ENCODE data around the gene LRP1-AS. TPM values are rescaled to one million over a fixed set of nuclear protein-coding genes. Genes with fewer than 3 reads are reported as not detected.

LRP1-AS gene
- polyA plus RNA-seq, 1 donor (not counting 4 experiments of a cell fraction or from before 2014, with no cell fraction given), result not detected

DNA sequence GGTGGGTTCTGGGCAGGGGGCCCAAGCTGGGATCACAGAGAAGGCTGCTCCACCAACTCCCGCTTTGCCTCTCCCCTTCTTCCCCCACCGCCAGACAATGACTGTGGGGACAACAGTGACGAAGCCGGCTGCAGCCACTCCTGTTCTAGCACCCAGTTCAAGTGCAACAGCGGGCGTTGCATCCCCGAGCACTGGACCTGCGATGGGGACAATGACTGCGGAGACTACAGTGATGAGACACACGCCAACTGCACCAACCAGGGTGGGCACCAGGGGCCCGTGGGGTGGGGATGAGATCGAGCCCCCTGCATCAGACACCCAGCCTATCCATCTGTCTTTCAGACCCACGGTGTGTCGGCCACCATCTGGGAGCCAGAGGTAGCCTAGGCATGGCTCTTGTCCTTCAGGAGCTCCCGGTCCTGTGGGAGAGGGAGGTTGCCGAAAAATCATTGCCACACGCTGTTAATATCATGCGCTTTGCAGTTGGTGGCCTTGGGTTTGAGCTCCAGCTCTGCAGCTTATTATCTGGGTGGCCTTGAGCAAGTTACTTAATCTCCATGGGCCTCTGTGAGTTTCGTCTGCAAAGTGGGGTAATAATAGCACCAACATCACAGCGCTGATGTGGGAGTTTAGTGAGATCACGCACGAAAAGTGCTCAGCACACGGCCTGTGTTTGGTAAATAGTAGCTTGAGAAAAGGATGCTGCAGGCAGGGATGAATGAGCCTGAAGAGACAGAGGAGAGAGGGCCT, 21.8 kb upstream of the LRP1-AS start:
- no peaks in the 10 kb centered on the region for H3K9me1 ChIP-seq (ENCODE audit: control insufficient read depth, extremely low read depth, insufficient read depth, low read length)
- H2AFZ ChIP-seq (ENCODE audit: control insufficient read depth, low read length), result no peak overlapping the region
- H3K4me2 ChIP-seq (ENCODE audit: control insufficient read depth, extremely low read depth, insufficient read depth, low read depth, low read length), result no peak overlapping the region
- H3K27ac ChIP-seq (ENCODE audit: control insufficient read depth, insufficient read depth, low read length), result no peak overlapping the region
- no peak for TF ChIP-seq EZH2 (IDR thresholded peaks at IDR 0.05; ENCODE audit: low read length)
- TF ChIP-seq, protein P1, sequence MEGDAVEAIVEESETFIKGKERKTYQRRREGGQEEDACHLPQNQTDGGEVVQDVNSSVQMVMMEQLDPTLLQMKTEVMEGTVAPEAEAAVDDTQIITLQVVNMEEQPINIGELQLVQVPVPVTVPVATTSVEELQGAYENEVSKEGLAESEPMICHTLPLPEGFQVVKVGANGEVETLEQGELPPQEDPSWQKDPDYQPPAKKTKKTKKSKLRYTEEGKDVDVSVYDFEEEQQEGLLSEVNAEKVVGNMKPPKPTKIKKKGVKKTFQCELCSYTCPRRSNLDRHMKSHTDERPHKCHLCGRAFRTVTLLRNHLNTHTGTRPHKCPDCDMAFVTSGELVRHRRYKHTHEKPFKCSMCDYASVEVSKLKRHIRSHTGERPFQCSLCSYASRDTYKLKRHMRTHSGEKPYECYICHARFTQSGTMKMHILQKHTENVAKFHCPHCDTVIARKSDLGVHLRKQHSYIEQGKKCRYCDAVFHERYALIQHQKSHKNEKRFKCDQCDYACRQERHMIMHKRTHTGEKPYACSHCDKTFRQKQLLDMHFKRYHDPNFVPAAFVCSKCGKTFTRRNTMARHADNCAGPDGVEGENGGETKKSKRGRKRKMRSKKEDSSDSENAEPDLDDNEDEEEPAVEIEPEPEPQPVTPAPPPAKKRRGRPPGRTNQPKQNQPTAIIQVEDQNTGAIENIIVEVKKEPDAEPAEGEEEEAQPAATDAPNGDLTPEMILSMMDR (optimal IDR thresholded peaks at IDR 0.05 in 1 of 3, IDR thresholded peaks at IDR 0.05 in 1 of 3, conservative IDR thresholded peaks at IDR 0.05 in 1 of 3; ENCODE audit: extremely low read depth in 1 of 3, insufficient read depth in 2 of 3, low read length in 3 of 3), result no peak
- FAIRE-seq (no peak), DNase-seq (ENCODE audit: low read depth, low spot score) (no peak)
- H4K20me1 ChIP-seq (ENCODE audit: control insufficient read depth, extremely low read depth, insufficient read depth, low read length), result no peaks in the 10 kb centered on the region
- dilution Hi-C loops (cut with MboI; ENCODE audit: extremely low pct_ligation_motif_present, low sequenced_read_pairs), result no loop called here
- H3K4me3 ChIP-seq (ENCODE audit: control insufficient read depth in 2 of 3, extremely low read depth in 1 of 3, insufficient read depth in 2 of 3, low read depth in 1 of 3, low read length in 3 of 3), result no peak overlapping the region
- H3K36me3 ChIP-seq (ENCODE audit: control insufficient read depth in 2 of 2, extremely low read depth in 1 of 2, insufficient read depth in 2 of 2, low read length in 2 of 2), result peaks cover 0 to 22% of the 10 kb centered on the region in 2 experiments
- H3K9ac ChIP-seq (ENCODE audit: control insufficient read depth, extremely low read depth, insufficient read depth, low read length), result no peak overlapping the region
- peaks cover 52% of the 10 kb centered on the region for H3K4me1 ChIP-seq (ENCODE audit: control insufficient read depth, extremely low read depth, insufficient read depth, low read length)
- H3K27me3 ChIP-seq (ENCODE audit: control insufficient read depth, extremely low read depth, insufficient read depth, low read length), result no peaks in the 10 kb centered on the region
- H3K79me2 ChIP-seq (ENCODE audit: control insufficient read depth, insufficient read depth, low read length), result no peaks in the 10 kb centered on the region
- H3K9me3 ChIP-seq (ENCODE audit: control insufficient read depth, low read depth, low read length), result no peaks in the 10 kb centered on the region

DNA sequence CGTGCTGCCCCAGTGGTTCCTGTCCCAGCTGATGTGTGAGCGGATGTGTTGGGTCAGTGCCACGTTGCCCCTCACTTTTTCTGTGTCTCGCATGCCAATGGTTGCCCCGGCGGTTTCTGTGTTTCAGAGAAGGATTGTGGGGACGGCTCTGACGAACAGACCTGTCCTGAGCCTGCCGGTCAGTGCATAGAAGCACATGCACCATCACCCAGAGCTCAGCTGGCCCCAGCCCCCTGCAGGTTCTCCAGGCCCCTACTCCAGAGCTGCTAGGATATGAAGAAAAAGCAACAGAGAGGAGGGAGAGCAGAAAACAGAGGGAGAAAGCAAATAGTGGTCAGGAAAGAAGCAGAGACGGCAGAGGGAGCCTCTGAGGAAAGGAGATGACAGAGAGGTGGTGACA, 20.6 kb upstream of the LRP1-AS start:
- H3K36me3 ChIP-seq (ENCODE audit: control insufficient read depth in 2 of 2, extremely low read depth in 1 of 2, insufficient read depth in 2 of 2, low read length in 2 of 2), result peaks cover 0 to 15% of the 10 kb centered on the region in 2 experiments
- dilution Hi-C loops (cut with MboI; ENCODE audit: extremely low pct_ligation_motif_present, low sequenced_read_pairs), result no loop called here
- DNase-seq (ENCODE audit: low read depth, low spot score) (no peak), FAIRE-seq (no peak)
- H3K9ac ChIP-seq (ENCODE audit: control insufficient read depth, extremely low read depth, insufficient read depth, low read length), result peak overlapping the region; percentile 57
- H3K4me2 ChIP-seq (ENCODE audit: control insufficient read depth, extremely low read depth, insufficient read depth, low read depth, low read length), result no peak overlapping the region
- TF ChIP-seq, protein P1 (optimal IDR thresholded peaks at IDR 0.05 in 1 of 3, IDR thresholded peaks at IDR 0.05 in 1 of 3, conservative IDR thresholded peaks at IDR 0.05 in 1 of 3; ENCODE audit: extremely low read depth in 1 of 3, insufficient read depth in 2 of 3, low read length in 3 of 3), result no peak
- no peak for TF ChIP-seq EZH2 (IDR thresholded peaks at IDR 0.05; ENCODE audit: low read length)
- no peak overlapping the region for H2AFZ ChIP-seq (ENCODE audit: control insufficient read depth, low read length)
- no peaks in the 10 kb centered on the region for H3K9me3 ChIP-seq (ENCODE audit: control insufficient read depth, low read depth, low read length)
- no peaks in the 10 kb centered on the region for H3K27me3 ChIP-seq (ENCODE audit: control insufficient read depth, extremely low read depth, insufficient read depth, low read length)
- H3K79me2 ChIP-seq (ENCODE audit: control insufficient read depth, insufficient read depth, low read length), result no peaks in the 10 kb centered on the region
- H3K27ac ChIP-seq (ENCODE audit: control insufficient read depth, insufficient read depth, low read length), result peak overlapping the region; percentile 69
- H3K4me1 ChIP-seq (ENCODE audit: control insufficient read depth, extremely low read depth, insufficient read depth, low read length), result peaks cover 52% of the 10 kb centered on the region
- H3K9me1 ChIP-seq (ENCODE audit: control insufficient read depth, extremely low read depth, insufficient read depth, low read length), result no peaks in the 10 kb centered on the region
- H3K4me3 ChIP-seq (ENCODE audit: control insufficient read depth in 2 of 3, extremely low read depth in 1 of 3, insufficient read depth in 2 of 3, low read depth in 1 of 3, low read length in 3 of 3), result no peak overlapping the region
- no peaks in the 10 kb centered on the region for H4K20me1 ChIP-seq (ENCODE audit: control insufficient read depth, extremely low read depth, insufficient read depth, low read length)

Measured in keratinocyte (primary cell).